H1 (cell line): ENCODE data around the gene TAC4. TPM values are rescaled to one million over a fixed set of nuclear protein-coding genes. Genes with fewer than 3 reads are reported as not detected.

Experiments used
- CTCF ChIA-PET: fragments of 300-600 bp; sonication (Branson Sonifier 250); formaldehyde crosslinking; loops from one replicate; lab custom pipeline; 2021; ENCODE audit not compliant: partially characterized antibody; lab: Charles Lee
- POLR2A ChIA-PET: fragments of 300-600 bp; sonication (Branson Sonifier 250); formaldehyde crosslinking; loops from one replicate; lab custom pipeline; 2021; ENCODE audit warnings: inconsistent platforms; ENCODE audit not compliant: partially characterized antibody; lab: Charles Lee
- DNase-seq, 2 experiments: peaks; one replicate each; pipeline versions ENCODE4 v3.0.0 to v3.0.0-alpha.2; 2010 to 2022; ENCODE audit warnings: low spot score in 2 of 2, low read depth in 1 of 2, mixed read lengths in 1 of 2
- FAIRE-seq: peaks from 2 replicates; lab custom pipeline; 2011; peaks lifted over from hg19 to GRCh38; lab: Jason Lieb, UNC
- H2AFZ ChIP-seq: 2 replicates; pipeline ENCODE4 v1.8.1; 2012; ENCODE audit warnings: low read length, inconsistent platforms
- H2AK5ac ChIP-seq: 2 replicates; pipeline ENCODE4 v1.6.1; 2013; ENCODE audit warnings: low read depth, low read length
- H2BK120ac ChIP-seq: replicated peaks from 2 replicates; pipeline ENCODE3; 2013; ENCODE audit warnings: low read depth, low read length, inconsistent platforms
- H2BK12ac ChIP-seq: 2 replicates; pipeline ENCODE4 v1.6.1; 2013; ENCODE audit warnings: low read depth, low read length
- H2BK15ac ChIP-seq: 2 replicates; pipeline ENCODE4 v1.6.1; 2013; ENCODE audit warnings: low read length
- H2BK20ac ChIP-seq: 2 replicates; pipeline ENCODE4 v1.6.1; 2013; ENCODE audit warnings: low read length
- H2BK5ac ChIP-seq: 2 replicates; pipeline ENCODE4 v1.6.1; 2013; ENCODE audit warnings: low read depth, low read length
- H3K14ac ChIP-seq: 2 replicates; pipeline ENCODE4 v1.6.1; 2013; ENCODE audit warnings: inconsistent platforms; ENCODE audit not compliant: insufficient read length
- H3K18ac ChIP-seq: 2 replicates; pipeline ENCODE4 v1.6.1; 2013; ENCODE audit warnings: low read length; ENCODE audit errors: extremely low read depth
- H3K23ac ChIP-seq: 2 replicates; pipeline ENCODE4 v1.6.1; 2013; ENCODE audit warnings: inconsistent platforms; ENCODE audit not compliant: insufficient read length
- H3K23me2 ChIP-seq: 2 replicates; pipeline ENCODE4 v1.6.1; 2013; ENCODE audit warnings: low read depth, low read length
- H3K27ac ChIP-seq: 2 replicates; pipeline ENCODE4 v1.6.1; 2011; ENCODE audit warnings: low read depth, low read length, inconsistent platforms
- H3K27me3 ChIP-seq, 4 experiments: replicated peaks in 1 of 4; 1 replicate in 1 of 4; 2 replicates in 3 of 4; pipeline versions ENCODE4 v1.6.1 to v1.8.1; 2011 to 2013; ENCODE audit warnings: low read length in 3 of 4, mild to moderate bottlenecking in 3 of 4, inconsistent platforms in 2 of 4, mixed read lengths in 2 of 4, moderate library complexity in 1 of 4; ENCODE audit not compliant: control insufficient read depth in 3 of 4, insufficient read depth in 3 of 4; ENCODE audit errors: extremely low read depth in 1 of 4
- H3K36me3 ChIP-seq, 4 experiments: 2 replicates each; pipeline versions ENCODE4 v1.6.1 to v1.8.1; 2011 to 2013; ENCODE audit warnings: mild to moderate bottlenecking in 4 of 4, low read length in 3 of 4, moderate library complexity in 2 of 4, control low read depth in 1 of 4, inconsistent platforms in 1 of 4; ENCODE audit not compliant: insufficient read depth in 4 of 4, control insufficient read depth in 2 of 4
- H3K4ac ChIP-seq: replicated peaks from 2 replicates; pipeline ENCODE3; 2013; ENCODE audit warnings: low read length, low read depth, mixed read lengths, inconsistent platforms; ENCODE audit not compliant: insufficient read length
- H3K4me1 ChIP-seq, 4 experiments: replicated peaks in 1 of 4; 1 replicate in 1 of 4; 2 replicates in 3 of 4; pipeline versions ENCODE4 v1.6.1 to v1.8.1; 2011 to 2013; ENCODE audit warnings: low read length in 3 of 4, inconsistent platforms in 2 of 4, mixed read lengths in 1 of 4; ENCODE audit not compliant: insufficient read depth in 4 of 4, control insufficient read depth in 3 of 4
- H3K4me2 ChIP-seq, 2 experiments: 2 replicates each; pipeline versions ENCODE4 v1.6.1 to v1.8.1; 2011 to 2013; ENCODE audit warnings: low read depth in 2 of 2, low read length in 2 of 2, control low read depth in 1 of 2, inconsistent platforms in 1 of 2, mild to moderate bottlenecking in 1 of 2; ENCODE audit not compliant: insufficient read depth in 1 of 2
- H3K4me3 ChIP-seq, 4 experiments: fragments of 200-600, 300-600 bp in 1 of 4; sonication (generic), shearing (Covaris generic), sonication (Bioruptor Twin) in 1 of 4; 2 replicates each; pipeline versions ENCODE4 v1.5.1 to v1.8.1; 2011 to 2016; ENCODE audit warnings: low read length in 4 of 4, low read depth in 3 of 4, control low read depth in 2 of 4, inconsistent platforms in 2 of 4, mild to moderate bottlenecking in 2 of 4, mixed read lengths in 1 of 4, moderate library complexity in 1 of 4; ENCODE audit not compliant: insufficient read depth in 2 of 4; ENCODE audit errors: extremely low read depth in 1 of 4
- H3K56ac ChIP-seq: replicated peaks from 2 replicates; pipeline ENCODE3; 2013; ENCODE audit warnings: low read depth, mild to moderate bottlenecking, mixed read lengths, low read length, inconsistent platforms; ENCODE audit not compliant: insufficient read length
- H3K79me1 ChIP-seq: 2 replicates; pipeline ENCODE4 v1.6.1; 2013; ENCODE audit warnings: low read depth, low read length, control low read depth
- H3K79me2 ChIP-seq, 2 experiments: 2 replicates each; pipeline versions ENCODE4 v1.6.1 to v1.8.1; 2012 to 2013; ENCODE audit warnings: low read length in 2 of 2, mild to moderate bottlenecking in 2 of 2, inconsistent platforms in 1 of 2; ENCODE audit not compliant: insufficient read depth in 2 of 2, control insufficient read depth in 1 of 2
- H3K9ac ChIP-seq, 4 experiments: replicated peaks in 1 of 4; 1 replicate in 1 of 4; 2 replicates in 3 of 4; pipeline versions ENCODE4 v1.6.1 to v1.8.1; 2011 to 2013; ENCODE audit warnings: low read depth in 3 of 4, low read length in 3 of 4, control low read depth in 2 of 4, mild to moderate bottlenecking in 2 of 4, moderate library complexity in 2 of 4, inconsistent platforms in 1 of 4; ENCODE audit errors: extremely low read depth in 1 of 4
- H3K9me3 ChIP-seq, 2 experiments: 2 replicates each; pipeline versions ENCODE4 v1.6.1 to v1.8.1; 2012 to 2013; ENCODE audit warnings: mild to moderate bottlenecking in 2 of 2, moderate library complexity in 2 of 2, control low read depth in 1 of 2, inconsistent platforms in 1 of 2, low read depth in 1 of 2, low read length in 1 of 2, mixed read lengths in 1 of 2; ENCODE audit not compliant: insufficient read depth in 2 of 2
- H4K20me1 ChIP-seq, 2 experiments: replicated peaks in 1 of 2; 2 replicates each; pipeline versions ENCODE3 to v1.8.1; 2011 to 2013; ENCODE audit warnings: inconsistent platforms in 2 of 2, low read length in 2 of 2, mild to moderate bottlenecking in 1 of 2; ENCODE audit not compliant: insufficient read depth in 2 of 2, control insufficient read depth in 1 of 2
- H4K5ac ChIP-seq: 2 replicates; pipeline ENCODE4 v1.6.1; 2013; ENCODE audit warnings: low read length, low read depth, mixed read lengths, inconsistent platforms; ENCODE audit not compliant: insufficient read length
- H4K8ac ChIP-seq: 2 replicates; pipeline ENCODE4 v1.8.0; 2013; ENCODE audit warnings: mild to moderate bottlenecking, moderate library complexity, low read length, inconsistent platforms; ENCODE audit not compliant: insufficient read depth; ENCODE audit errors: extremely low read depth
- H4K91ac ChIP-seq: replicated peaks from 2 replicates; pipeline ENCODE3; 2013; ENCODE audit warnings: low read length, mixed read lengths, inconsistent platforms; ENCODE audit not compliant: insufficient read length
- BRCA1 ChIP-seq: IDR thresholded peaks from 2 replicates; pipeline ENCODE4 v1.6.1; 2012; ENCODE audit warnings: low read depth, low read length, improper control_type of control experiment
- EP300 ChIP-seq, 2 experiments: IDR thresholded peaks; 1 replicate in 1 of 2; 2 replicates in 1 of 2; pipeline ENCODE4 v1.6.1; 2011 to 2012; ENCODE audit warnings: low read depth in 2 of 2, low read length in 2 of 2, mild to moderate bottlenecking in 2 of 2, borderline replicate concordance in 1 of 2, inconsistent platforms in 1 of 2, moderate library complexity in 1 of 2
- GTF2F1 ChIP-seq: IDR thresholded peaks from 2 replicates; pipeline ENCODE4 v1.6.1; 2012; ENCODE audit warnings: low read depth, low read length, improper control_type of control experiment, borderline replicate concordance
- RNF2 ChIP-seq: fragments of 200-900, 300-1000 bp; sonication (generic); IDR thresholded peaks from 2 replicates; pipeline ENCODE4 v1.7.1; 2016; ENCODE audit warnings: borderline replicate concordance, low read depth, mild to moderate bottlenecking, antibody characterized with exemption, low read length; ENCODE audit not compliant: poor library complexity, severe bottlenecking; ENCODE audit errors: missing control alignments
- SAP30 ChIP-seq: fragments of 300-600 bp; sonication (generic); IDR thresholded peaks from 2 replicates; pipeline ENCODE4 v1.7.1; 2012; ENCODE audit warnings: low read length, moderate library complexity, mild to moderate bottlenecking, inconsistent platforms; ENCODE audit not compliant: insufficient read depth, insufficient replicate concordance
- TEAD4 ChIP-seq: IDR thresholded peaks from 2 replicates; pipeline ENCODE4 v1.6.1; 2012; ENCODE audit warnings: low read depth, low read length, inconsistent platforms, mixed read lengths
- WGBS, 2 experiments: shearing (Covaris generic) in 1 of 2; methylation state at CpG; one replicate each; pipeline versions ENCODE4 v1.1.6 to v1.1.7; 2013 to 2015; ENCODE audit warnings: low lambda C conversion rate in 2 of 2, mixed read lengths in 2 of 2, inconsistent platforms in 1 of 2, low coverage in 1 of 2, missing lambda C conversion rate in 1 of 2; ENCODE audit not compliant: insufficient replicate concordance in 2 of 2, insufficient coverage in 1 of 2, insufficient read length in 1 of 2; ENCODE audit errors: extremely low coverage in 1 of 2, missing lambda C conversion rate in 1 of 2; 5-methylcytosine and 5-hydroxymethylcytosine counted together
- polyA plus RNA-seq, 7 experiments: library from polyadenylated mRNA; depleted of rRNA in 3 of 7; stranded (reverse) in 5 of 7; unstranded in 2 of 7; fragments of >200 nt in 5 of 7; fragments of 200-250 nt in 2 of 7; gene quantifications; 1 replicate in 5 of 7; 2 replicates in 1 of 7; 4 replicates in 1 of 7; pipeline versions ENCODE4 v1.2.1 to v1.2.3, GENCODE V29; 2011 to 2013; ENCODE audit warnings: missing spikeins in 2 of 7, mixed read lengths in 2 of 7
- total RNA-seq: library from RNA; stranded (reverse); fragmentation: NEBNext Ultra II Directional; extraction: Animal tissue kit (Norgen Biotek cat#: 25700); gene quantifications from 2 replicates; pipeline ENCODE4 v1.2.1, GENCODE V29; 2021
- TF ChIP-seq, protein P1 (sequence below): IDR thresholded peaks from 2 replicates; pipeline ENCODE4 v1.6.1; 2012; ENCODE audit warnings: inconsistent platforms

Gene TAC4
- total and polyA plus RNA-seq, 2 of the 8 experiments (the other 6 are each of a cell fraction or from before 2014, with no cell fraction given), result 0.15 TPM; not detected in 1

DNA sequence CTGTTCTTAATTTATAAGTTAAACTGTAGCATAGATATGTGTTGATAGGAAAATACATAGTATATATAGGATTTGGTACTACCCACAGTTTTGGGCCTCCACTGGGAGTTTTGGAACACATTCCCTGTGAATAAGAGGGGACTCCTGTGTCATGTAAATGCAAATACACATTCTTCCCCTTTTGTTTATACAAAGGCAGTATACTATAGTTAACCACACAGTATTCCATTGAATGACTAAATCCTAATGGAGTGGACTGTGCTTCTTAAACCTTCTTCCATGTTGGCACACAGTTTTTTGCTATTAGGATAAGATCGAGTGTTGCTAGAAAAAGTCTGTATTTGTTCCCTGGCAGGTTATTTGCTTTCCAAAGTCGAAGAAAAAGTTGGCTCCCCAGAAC is 22.2 kb downstream of the TAC4 start:
- Histone ChIP-seq H2AFZ (no peak overlapping the region), H3K4me3 (no peak overlapping the region), H3K56ac (no peak overlapping the region), H3K79me1 (peaks cover 3% of the 10 kb centered on the region; the same call in 1 of the 2 replicates), H3K4me1 (peaks cover 0 to 7% (median 1%) of the 10 kb centered on the region in 4 experiments; a peak in 5 of 7 replicates), H3K27ac (no peak overlapping the region), H4K91ac (no peak overlapping the region), H4K8ac (no peak overlapping the region), H2BK5ac (no peak overlapping the region), H3K14ac (no peak overlapping the region), H2AK5ac (no peak overlapping the region)
- no peak for DNase-seq
- CTCF ChIA-PET, result no interaction called here
- TF ChIP-seq RNF2 (no peak), EP300 (IDR thresholded peaks at IDR 0.05; ENCODE audit: borderline replicate concordance in 1 of 2, low read depth in 2 of 2, low read length in 2 of 2) (no peak), TEAD4 (no peak), BRCA1 (no peak), SAP30 (no peak), GTF2F1 (no peak)
- TF ChIP-seq, protein P1, sequence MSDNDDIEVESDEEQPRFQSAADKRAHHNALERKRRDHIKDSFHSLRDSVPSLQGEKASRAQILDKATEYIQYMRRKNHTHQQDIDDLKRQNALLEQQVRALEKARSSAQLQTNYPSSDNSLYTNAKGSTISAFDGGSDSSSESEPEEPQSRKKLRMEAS, result no peak
- TF ChIP-seq, all 59 proteins: peak for 0
- Histone ChIP-seq H2BK120ac (no peak overlapping the region), H3K36me3 (peaks cover 32 to 79% (median 69%) of the 10 kb centered on the region in 4 experiments), H3K23me2 (no peaks in the 10 kb centered on the region), H3K4ac (no peak overlapping the region), H2BK20ac (no peak overlapping the region), H2BK12ac (no peak overlapping the region), H3K9me3 (no peaks in the 10 kb centered on the region), H2BK15ac (no peak overlapping the region), H3K79me2 (0 out of 4 replicates have a peak, but pooled peaks cover 0 to 3% of the 10 kb centered on the region in 2 experiments), H3K27me3 (no peaks in the 10 kb centered on the region), H3K18ac (no peak overlapping the region), H4K20me1 (peaks cover 0 to 4% of the 10 kb centered on the region in 2 experiments), H4K5ac (no peak overlapping the region), H3K23ac (no peak overlapping the region), H3K4me2 (no peak overlapping the region), H3K9ac (no peak overlapping the region)
- POLR2A ChIA-PET, result interaction anchor here (1.3 to 1.6 kb wide), 3 partner anchors 9 to 13 kb away, joined by 3 read pairs; no protein-coding TSS in a partner anchor
- FAIRE-seq, result no peak
- WGBS, 2 experiments, result 82% methylated on average over 2 of the region's 2 CpGs; no CpG with 5 or more reads in 1 of the 2 experiments
